ENCODE results near the gene MYBPHL. TPM values are rescaled to one million over a fixed set of nuclear protein-coding genes. Genes with fewer than 3 reads are reported as not detected.

MYBPHL gene
- total RNA-seq, 1 experiment from 2014 or later: not detected

DNA sequence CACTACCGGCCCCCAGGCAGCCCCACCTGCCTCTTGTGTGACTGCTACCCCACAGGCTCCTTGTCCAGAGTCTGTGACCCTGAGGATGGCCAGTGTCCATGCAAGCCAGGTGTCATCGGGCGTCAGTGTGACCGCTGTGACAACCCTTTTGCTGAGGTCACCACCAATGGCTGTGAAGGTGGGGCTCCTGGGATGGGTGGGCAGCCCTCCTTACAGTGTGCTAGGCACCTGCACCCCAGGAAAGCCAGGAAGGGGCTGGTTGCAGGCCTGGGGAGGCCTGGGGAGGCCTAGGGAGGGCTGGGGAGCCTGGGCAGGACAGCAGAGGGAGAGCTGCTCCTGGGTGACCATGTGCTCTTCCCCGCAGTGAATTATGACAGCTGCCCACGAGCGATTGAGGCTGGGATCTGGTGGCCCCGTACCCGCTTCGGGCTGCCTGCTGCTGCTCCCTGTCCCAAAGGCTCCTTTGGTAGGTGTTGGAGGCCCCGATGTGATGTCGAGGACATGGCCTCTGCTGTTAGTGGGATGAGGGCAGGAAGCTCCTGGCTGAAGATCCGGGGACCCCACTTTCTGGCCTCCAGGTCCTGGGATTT, 41.0 kb downstream of the MYBPHL start:
- BruUV-seq (replicated peaks): no TSS peak
- no peaks in the 10 kb centered on the region for H3K36me3 ChIP-seq (ENCODE audit: low read depth, low read length)
- POLR2A ChIA-PET (ENCODE audit: unreplicated experiment): no interaction called here
- TF ChIP-seq EZH2 (IDR thresholded peaks at IDR 0.05; ENCODE audit: low read length, unreplicated experiment) (no peak), CTCF (conservative IDR thresholded peaks at IDR 0.05; ENCODE audit: low read depth, low read length) (no peak), EZH2phosphoT487 (IDR thresholded peaks at IDR 0.05; ENCODE audit: borderline replicate concordance, low read length) (no peak)
- no peaks in the 10 kb centered on the region for H4K20me1 ChIP-seq (ENCODE audit: low read length)
- intact Hi-C loops (cut with micrococcal nuclease): no loop called here
- H3K27ac ChIP-seq (ENCODE audit: low read length): no peak overlapping the region
- H3K9ac ChIP-seq (ENCODE audit: low read length): no peak overlapping the region
- H3K9me3 ChIP-seq (ENCODE audit: low read length): no peaks in the 10 kb centered on the region
- no peak for ATAC-seq
- H3K9me2 ChIP-seq (replicated peaks; ENCODE audit: low read length): no peaks in the 10 kb centered on the region
- H2AFZ ChIP-seq (ENCODE audit: low read length): no peak overlapping the region
- peaks cover 10% of the 10 kb centered on the region for H3K4me1 ChIP-seq (ENCODE audit: insufficient read depth, low read length)
- no peaks in the 10 kb centered on the region for H3K27me3 ChIP-seq (ENCODE audit: low read length)
- H3K79me2 ChIP-seq (ENCODE audit: low read length): no peaks in the 10 kb centered on the region
- no peak overlapping the region for H3K4me2 ChIP-seq (ENCODE audit: low read length)
- CTCF ChIA-PET: no interaction called here
- H3F3A ChIP-seq (ENCODE audit: low read length, unreplicated experiment): no peaks in the 10 kb centered on the region
- no peak overlapping the region for H3K4me3 ChIP-seq (ENCODE audit: low read length)
- DNase-seq: no peak

DNA sequence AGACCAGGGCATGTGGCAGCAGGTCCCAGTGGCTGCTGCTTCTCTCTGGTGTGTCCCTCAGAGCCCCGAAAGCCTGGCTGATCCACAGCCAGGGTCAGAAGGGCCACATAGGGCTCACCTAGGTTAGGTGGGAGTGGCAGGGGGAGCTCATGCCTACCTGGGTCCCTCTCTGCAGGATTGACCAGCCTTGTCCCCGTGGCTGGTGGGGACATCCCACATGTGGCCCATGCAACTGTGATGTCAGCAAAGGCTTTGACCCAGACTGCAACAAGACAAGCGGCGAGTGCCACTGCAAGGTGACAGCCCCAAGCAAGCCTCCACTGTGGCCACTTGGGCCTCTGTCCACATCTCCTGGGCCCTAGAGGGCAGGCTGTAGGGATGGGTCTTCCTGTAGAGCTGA, 41.8 kb downstream of the MYBPHL start:
- no peaks in the 10 kb centered on the region for H3K36me3 ChIP-seq (ENCODE audit: low read depth, low read length)
- ChIA-PET CTCF (no interaction called here), POLR2A (ENCODE audit: unreplicated experiment) (no interaction called here)
- no peaks in the 10 kb centered on the region for H3K9me2 ChIP-seq (replicated peaks; ENCODE audit: low read length)
- BruUV-seq (replicated peaks): no TSS peak
- no peak overlapping the region for H3K4me2 ChIP-seq (ENCODE audit: low read length)
- intact Hi-C loops (cut with micrococcal nuclease): no loop called here
- peaks cover 10% of the 10 kb centered on the region for H3K4me1 ChIP-seq (ENCODE audit: insufficient read depth, low read length)
- no peak overlapping the region for H3K9ac ChIP-seq (ENCODE audit: low read length)
- no peak overlapping the region for H2AFZ ChIP-seq (ENCODE audit: low read length)
- no peaks in the 10 kb centered on the region for H4K20me1 ChIP-seq (ENCODE audit: low read length)
- H3K4me3 ChIP-seq (ENCODE audit: low read length): no peak overlapping the region
- no peak for ATAC-seq
- DNase-seq: no peak
- H3K27me3 ChIP-seq (ENCODE audit: low read length): no peaks in the 10 kb centered on the region
- H3F3A ChIP-seq (ENCODE audit: low read length, unreplicated experiment): no peaks in the 10 kb centered on the region
- no peak for TF ChIP-seq CTCF (conservative IDR thresholded peaks at IDR 0.05; ENCODE audit: low read depth, low read length)
- H3K79me2 ChIP-seq (ENCODE audit: low read length): no peaks in the 10 kb centered on the region
- H3K9me3 ChIP-seq (ENCODE audit: low read length): no peaks in the 10 kb centered on the region
- H3K27ac ChIP-seq (ENCODE audit: low read length): no peak overlapping the region

- no peaks in the 10 kb centered on the region for H3K36me3 ChIP-seq (ENCODE audit: low read depth, low read length)
- TF ChIP-seq EZH2 (IDR thresholded peaks at IDR 0.05; ENCODE audit: low read length, unreplicated experiment) (no peak), EZH2phosphoT487 (IDR thresholded peaks at IDR 0.05; ENCODE audit: borderline replicate concordance, low read length) (no peak), CTCF (conservative IDR thresholded peaks at IDR 0.05; ENCODE audit: low read depth, low read length) (no peak)
- peaks cover 10% of the 10 kb centered on the region for H3K4me1 ChIP-seq (ENCODE audit: insufficient read depth, low read length)
- no peaks in the 10 kb centered on the region for H3K9me3 ChIP-seq (ENCODE audit: low read length)
- POLR2A ChIA-PET (ENCODE audit: unreplicated experiment): no interaction called here
- H3K27me3 ChIP-seq (ENCODE audit: low read length): no peaks in the 10 kb centered on the region
- CTCF ChIA-PET: interaction anchor here (0.7 to 1.2 kb wide), 3 partner anchors 25 to 134 kb away, joined by 3 to 4 read pairs (median 3); partner anchors contain the start of gene SORT1
- no peaks in the 10 kb centered on the region for H3K9me2 ChIP-seq (replicated peaks; ENCODE audit: low read length)
- intact Hi-C loops (cut with micrococcal nuclease): no loop called here
- no peak overlapping the region for H3K4me2 ChIP-seq (ENCODE audit: low read length)
- H3K79me2 ChIP-seq (ENCODE audit: low read length): no peaks in the 10 kb centered on the region
- no TSS peak for BruUV-seq (replicated peaks)
- DNase-seq: no peak
- H4K20me1 ChIP-seq (ENCODE audit: low read length): no peaks in the 10 kb centered on the region
- H3K4me3 ChIP-seq (ENCODE audit: low read length): no peak overlapping the region
- ATAC-seq: no peak
- H3K9ac ChIP-seq (ENCODE audit: low read length): no peak overlapping the region
- no peak overlapping the region for H3K27ac ChIP-seq (ENCODE audit: low read length)
- no peak overlapping the region for H2AFZ ChIP-seq (ENCODE audit: low read length)
- no peaks in the 10 kb centered on the region for H3F3A ChIP-seq (ENCODE audit: low read length, unreplicated experiment)
Measured at GRCh38 chr1:109264379-109264755, 42.4 kb downstream of the MYBPHL start.

All from PC-3 (cell line).